IMR-90 (cell line): ENCODE data around the gene C1orf167. TPM values are rescaled to one million over a fixed set of nuclear protein-coding genes. Genes with fewer than 3 reads are reported as not detected.

Experiments
- ATAC-seq: fragments of 200-7000 bp; cut with Tn5 transposase; 2 replicates; pipeline ENCODE4 v1.9.1; 2020; ENCODE audit warnings: low read depth, mild to moderate bottlenecking, moderate library complexity
- BruUV-seq: library from RNA; stranded (reverse); fragments of 400-500 nt; replicated peaks from 2 replicates; lab custom pipeline; 2021; lab: Mats Ljungman, UMichigan
- CTCF ChIA-PET: fragments of 300-600 bp; formaldehyde crosslinking; extraction: SDS; loops from one replicate; lab custom pipeline; 2021; ENCODE audit warnings: antibody characterized with exemption; lab: Yijun Ruan, JAX
- POLR2A ChIA-PET: fragments of 300-600 bp; sonication (Branson Sonifier 250); formaldehyde crosslinking; loops from one replicate; lab custom pipeline; 2022; ENCODE audit warnings: antibody characterized with exemption; ENCODE audit not compliant: unreplicated experiment; lab: Charles Lee
- DNase-seq: peaks from one replicate; pipeline ENCODE4 v3.0.0; 2013
- H2AFZ ChIP-seq: replicated peaks from 2 replicates; pipeline ENCODE3; 2013; ENCODE audit warnings: low read length, mild to moderate bottlenecking; ENCODE audit not compliant: poor library complexity
- H2AK5ac ChIP-seq: 2 replicates; pipeline ENCODE4 v1.6.1; 2013; ENCODE audit warnings: low read depth, low read length, inconsistent platforms
- H2AK9ac ChIP-seq: replicated peaks from 2 replicates; pipeline ENCODE3; 2013; ENCODE audit warnings: mild to moderate bottlenecking, low read depth, low read length, moderate library complexity; ENCODE audit not compliant: poor library complexity
- H2BK120ac ChIP-seq: 2 replicates; pipeline ENCODE4 v1.6.1; 2013; ENCODE audit warnings: low read depth, low read length, inconsistent platforms
- H2BK15ac ChIP-seq: 3 replicates; pipeline ENCODE4 v1.6.1; 2013; ENCODE audit warnings: low read depth, low read length, inconsistent platforms
- H2BK20ac ChIP-seq: 2 replicates; pipeline ENCODE4 v1.6.1; 2013; ENCODE audit warnings: low read depth, mild to moderate bottlenecking, inconsistent platforms, low read length, moderate library complexity
- H2BK5ac ChIP-seq: 2 replicates; pipeline ENCODE4 v1.6.1; 2013; ENCODE audit warnings: mild to moderate bottlenecking, low read depth, low read length, inconsistent platforms; ENCODE audit not compliant: poor library complexity, severe bottlenecking
- H3K14ac ChIP-seq: replicated peaks from 2 replicates; pipeline ENCODE4 v1.6.1; 2013; ENCODE audit warnings: low read depth, low read length, inconsistent platforms
- H3K18ac ChIP-seq: 2 replicates; pipeline ENCODE4 v1.6.1; 2013; ENCODE audit warnings: low read depth, low read length, control low read depth
- H3K23ac ChIP-seq: 2 replicates; pipeline ENCODE4 v1.6.1; 2013; ENCODE audit warnings: low read depth, low read length, inconsistent platforms
- H3K27ac ChIP-seq: 2 replicates; pipeline ENCODE4 v1.5.1; 2013; ENCODE audit warnings: mild to moderate bottlenecking, control low read depth, low read length; ENCODE audit not compliant: insufficient read depth
- H3K27me3 ChIP-seq: 2 replicates; pipeline ENCODE4 v1.6.1; 2013; ENCODE audit warnings: low read length; ENCODE audit not compliant: control insufficient read depth, insufficient read depth
- H3K36me3 ChIP-seq: 2 replicates; pipeline ENCODE4 v1.6.1; 2013; ENCODE audit warnings: low read length, mixed read lengths; ENCODE audit not compliant: control insufficient read depth, insufficient read depth
- H3K4ac ChIP-seq: 2 replicates; pipeline ENCODE4 v1.6.1; 2013; ENCODE audit warnings: low read depth, low read length, inconsistent platforms
- H3K4me1 ChIP-seq: 2 replicates; pipeline ENCODE4 v1.6.1; 2013; ENCODE audit warnings: low read length, mixed read lengths; ENCODE audit not compliant: control insufficient read depth, insufficient read depth
- H3K4me2 ChIP-seq: 2 replicates; pipeline ENCODE4 v1.6.1; 2013; ENCODE audit warnings: low read depth, mild to moderate bottlenecking, control low read depth, low read length, moderate library complexity
- H3K4me3 ChIP-seq: 2 replicates; pipeline ENCODE4 v1.5.1; 2013; ENCODE audit warnings: low read depth, mild to moderate bottlenecking, control low read depth, low read length, moderate library complexity; ENCODE audit not compliant: insufficient read depth
- H3K56ac ChIP-seq: 2 replicates; pipeline ENCODE4 v1.6.1; 2013; ENCODE audit warnings: low read length, inconsistent platforms; ENCODE audit not compliant: insufficient read depth; ENCODE audit errors: extremely low read depth
- H3K79me1 ChIP-seq, 2 experiments: 2 replicates each; pipeline ENCODE4 v1.6.1; 2013; ENCODE audit warnings: low read length in 2 of 2, inconsistent platforms in 1 of 2, low read depth in 1 of 2
- H3K9ac ChIP-seq: 2 replicates; pipeline ENCODE4 v1.6.1; 2013; ENCODE audit warnings: low read depth, low read length, control low read depth
- H3K9me1 ChIP-seq: 2 replicates; pipeline ENCODE4 v1.6.1; 2013; ENCODE audit warnings: low read length, inconsistent platforms; ENCODE audit not compliant: insufficient read depth
- H3K9me3 ChIP-seq: 2 replicates; pipeline ENCODE4 v1.6.1; 2013; ENCODE audit warnings: low read length; ENCODE audit not compliant: control insufficient read depth, insufficient read depth
- H4K20me1 ChIP-seq: 2 replicates; pipeline ENCODE4 v1.6.1; 2013; ENCODE audit warnings: low read length, inconsistent platforms; ENCODE audit not compliant: insufficient read depth
- H4K5ac ChIP-seq: 2 replicates; pipeline ENCODE4 v1.6.1; 2013; ENCODE audit warnings: mild to moderate bottlenecking, low read depth, low read length, control low read depth
- H4K8ac ChIP-seq, 2 experiments: 2 replicates each; pipeline ENCODE4 v1.6.1; 2013; ENCODE audit warnings: low read depth in 2 of 2, low read length in 2 of 2, control low read depth in 1 of 2, inconsistent platforms in 1 of 2
- H4K91ac ChIP-seq: 2 replicates; pipeline ENCODE4 v1.6.1; 2013; ENCODE audit warnings: low read depth, low read length, inconsistent platforms; ENCODE audit not compliant: insufficient read depth
- BHLHE40 ChIP-seq: fragments of 150-350 bp; IDR thresholded peaks from 2 replicates; pipeline ENCODE4 v1.6.1; 2016; ENCODE audit warnings: mild to moderate bottlenecking, low read depth, low read length
- CEBPB ChIP-seq: IDR thresholded peaks from 2 replicates; pipeline ENCODE4 v1.6.1; 2012; ENCODE audit warnings: low read depth, low read length, improper control_type of control experiment
- CHD1 ChIP-seq: IDR thresholded peaks from 2 replicates; pipeline ENCODE4 v1.6.1; 2012; ENCODE audit warnings: low read depth, low read length, improper control_type of control experiment
- CTCF ChIP-seq: conservative IDR thresholded peaks from 2 replicates; pipeline ENCODE4 v1.5.1; 2012; ENCODE audit warnings: mild to moderate bottlenecking, low read depth, low read length, improper control_type of control experiment
- ELK1 ChIP-seq: fragments of 150-350 bp; IDR thresholded peaks from 2 replicates; pipeline ENCODE4 v1.6.1; 2016; ENCODE audit warnings: low read depth, mild to moderate bottlenecking, low read length, moderate library complexity, borderline replicate concordance
- FOS ChIP-seq: fragments of 150-350 bp; IDR thresholded peaks from 2 replicates; pipeline ENCODE4 v1.6.1; 2016; ENCODE audit warnings: low read depth, low read length
- MAFK ChIP-seq: IDR thresholded peaks from 2 replicates; pipeline ENCODE4 v1.6.1; 2012; ENCODE audit warnings: low read depth, low read length, improper control_type of control experiment
- MAZ ChIP-seq: IDR thresholded peaks from 2 replicates; pipeline ENCODE4 v1.6.1; 2012; ENCODE audit warnings: low read depth, mild to moderate bottlenecking, low read length, improper control_type of control experiment, moderate library complexity, borderline replicate concordance
- MXI1 ChIP-seq: IDR thresholded peaks from 2 replicates; pipeline ENCODE4 v1.6.1; 2012; ENCODE audit warnings: low read depth, mild to moderate bottlenecking, low read length, moderate library complexity, borderline replicate concordance
- NFE2L2 ChIP-seq: fragments of 150-350 bp; IDR thresholded peaks from 2 replicates; pipeline ENCODE4 v1.6.1; 2016; ENCODE audit warnings: low read depth, mild to moderate bottlenecking, low read length
- POLR2A ChIP-seq: IDR thresholded peaks from 2 replicates; pipeline ENCODE4 v1.6.1; 2012; ENCODE audit warnings: mild to moderate bottlenecking, low read depth, low read length
- RAD21 ChIP-seq: IDR thresholded peaks from 2 replicates; pipeline ENCODE4 v1.6.1; 2012; ENCODE audit warnings: low read length, improper control_type of control experiment
- RFX5 ChIP-seq: IDR thresholded peaks from 2 replicates; pipeline ENCODE4 v1.8.0; 2012; ENCODE audit warnings: low read depth, mild to moderate bottlenecking, low read length, moderate library complexity
- SMC3 ChIP-seq: fragments of 150-350 bp; IDR thresholded peaks from 2 replicates; pipeline ENCODE4 v1.6.1; 2016; ENCODE audit warnings: low read depth, mild to moderate bottlenecking, antibody characterized with exemption, low read length, moderate library complexity
- USF2 ChIP-seq: fragments of 150-350 bp; IDR thresholded peaks from 2 replicates; pipeline ENCODE4 v1.6.1; 2017; ENCODE audit warnings: mild to moderate bottlenecking, antibody characterized with exemption, low read length, low read depth
- WGBS, 2 experiments: methylation state at CpG; one replicate each; pipeline versions ENCODE4 v1.1.5 to v1.1.7; 2013; ENCODE audit warnings: missing lambda C conversion rate in 2 of 2; ENCODE audit not compliant: insufficient read length in 1 of 2; ENCODE audit errors: extremely low coverage in 2 of 2; 5-methylcytosine and 5-hydroxymethylcytosine counted together
- dilution Hi-C: fragments of 300-500 bp; cut with HindIII; formaldehyde crosslinking; loops from one replicate; pipeline ENCODE4 v1.14.3; 2018; ENCODE audit warnings: low sequenced_read_pairs; ENCODE audit not compliant: unreplicated experiment
- in situ Hi-C: fragments of 300-500 bp; cut with MboI; formaldehyde crosslinking; loops from 3 replicates; pipeline ENCODE4 v1.14.3; 2019; ENCODE audit warnings: low sequenced_read_pairs, inconsistent platforms, mixed read lengths
- intact Hi-C: fragments of 100-400 bp; cut with micrococcal nuclease; formaldehyde crosslinking; loops from 2 replicates; pipeline ENCODE4 v1.10.0; 2022
- polyA plus RNA-seq, 3 experiments: library from polyadenylated mRNA; depleted of rRNA; stranded (reverse); fragments of >200 nt; gene quantifications; 2 replicates each; pipeline ENCODE4 v1.2.3, GENCODE V29; 2012; ENCODE audit warnings: low replicate concordance in 1 of 3
- total RNA-seq: library from RNA; depleted of rRNA; stranded (reverse); fragments of >200 nt; gene quantifications from 2 replicates; pipeline ENCODE4 v1.2.3, GENCODE V29; 2012

The C1orf167 gene
- total and polyA plus RNA-seq, 2 of the 4 experiments (the other 2 are of a cell fraction), result under 0.01 to 0.15 TPM

- no peak overlapping the region for H3K4ac ChIP-seq
- H2BK15ac ChIP-seq, result no peak overlapping the region
- H3K9me3 ChIP-seq, result no peaks in the 10 kb centered on the region
- in situ Hi-C loops, result loop anchor here (5.0 kb wide), 1 partner anchor 62 kb away; no protein-coding TSS in a partner anchor
- no peak overlapping the region for H2BK5ac ChIP-seq
- ATAC-seq, result peak; percentile 93
- no peak overlapping the region for H2AK5ac ChIP-seq
- H4K8ac ChIP-seq, result no peak overlapping the region
- no peak overlapping the region for H4K5ac ChIP-seq
- H3K9me1 ChIP-seq, result no peaks in the 10 kb centered on the region
- H3K9ac ChIP-seq, result no peak overlapping the region
- peaks cover 22% of the 10 kb centered on the region for H3K27me3 ChIP-seq
- H3K23ac ChIP-seq, result no peak overlapping the region
- no peak overlapping the region for H3K14ac ChIP-seq
- H3K4me2 ChIP-seq, result peak overlapping the region; percentile 14
- no peak for TF ChIP-seq CHD1
- TF ChIP-seq NFE2L2, result no peak
- TF ChIP-seq FOS, result no peak
- no peak for TF ChIP-seq RFX5
- TF ChIP-seq MXI1, result peak; percentile 44; the same call in 1 of the 2 replicates
- no peak for TF ChIP-seq USF2
- TF ChIP-seq BHLHE40, result no peak
- no peak for TF ChIP-seq ELK1
- TF ChIP-seq MAZ, result no peak
- peak; percentile 90 for TF ChIP-seq RAD21
- no peak for TF ChIP-seq POLR2A
- TF ChIP-seq MAFK, result no peak
- no peak for TF ChIP-seq CEBPB
- peak; percentile 80 for TF ChIP-seq SMC3
- peak; percentile 87 for TF ChIP-seq CTCF
- peak; percentile 61 for DNase-seq
- ChIA-PET CTCF (interaction anchor here (1.1 to 1.2 kb wide), 3 partner anchors 38 to 69 kb away, joined by 4 to 9 read pairs (median 6); partner anchors contain the start of gene FBXO6), POLR2A (interaction anchor here (0.6 kb wide), 2 partner anchors 63 to 1328 kb away, joined by 3 to 4 read pairs; no protein-coding TSS in a partner anchor)
- H4K20me1 ChIP-seq, result no peaks in the 10 kb centered on the region
- peak overlapping the region; percentile 86 for H2AFZ ChIP-seq
- H2AK9ac ChIP-seq, result peak overlapping the region; percentile 17
- no peaks in the 10 kb centered on the region for H3K79me1 ChIP-seq
- no peak overlapping the region for H3K18ac ChIP-seq
- intact Hi-C loops, result loop anchor here (1.0 to 5.0 kb wide), 4 partner anchors 39 to 682 kb away; partner anchors contain the start of genes FBXO6 and MAD2L2
- H2BK20ac ChIP-seq, result no peak overlapping the region
- no TSS peak for BruUV-seq
- dilution Hi-C loops, result no loop called here
- H3K56ac ChIP-seq, result no peak overlapping the region
- H3K36me3 ChIP-seq, result no peaks in the 10 kb centered on the region
- H3K4me1 ChIP-seq, result no peaks in the 10 kb centered on the region
- H3K4me3 ChIP-seq, result no peak overlapping the region
- H2BK120ac ChIP-seq, result no peak overlapping the region
- no peak overlapping the region for H3K27ac ChIP-seq
- no peak overlapping the region for H4K91ac ChIP-seq
- 2% methylated on average over 9 of the region's 44 CpGs; no CpG with 5 or more reads in 1 of the 2 experiments for WGBS, 2 experiments
Observed at GRCh38 chr1:11719313-11720032, 42.5 kb upstream of the C1orf167 start.
